Muscle of back (tissue), 10 donors: Measurements from ENCODE around the gene PSRC1. TPM values are rescaled to one million over a fixed set of nuclear protein-coding genes. Genes with fewer than 3 reads are reported as not detected.

Experiments used
- polyA plus RNA-seq, 10 donors: library from polyadenylated mRNA; unstranded; fragments of 120-200 nt; gene quantifications; one replicate each; pipeline ENCODE4 v1.2.1, GENCODE V29; 2013; ENCODE audit not compliant: insufficient read length in 10 of 10

PSRC1 gene
- polyA plus RNA-seq, 10 donors: 10.0 to 21.2 (median 13.3) TPM

Other genes starting within 250 kb of the PSRC1 start
- gene WDR47, start 241.0 kb downstream of the PSRC1 start, polyA plus RNA-seq: 10 to 100 TPM in 9 of 10 donors, 1 to 10 TPM in 1; 9.6 to 14.7 (median 12.4) TPM
- 10 to 100 TPM; 41.3 to 53.9 (median 49.9) TPM for gene TAF13, start 207.1 kb downstream of the PSRC1 start, polyA plus RNA-seq
- gene TMEM167B, start 192.4 kb downstream of the PSRC1 start, polyA plus RNA-seq: 10 to 100 TPM; 32.5 to 46.5 (median 37.0) TPM
- gene ELAPOR1, start 169.0 kb downstream of the PSRC1 start, polyA plus RNA-seq: 1 to 10 TPM in 1 of 10 donors, under 1 TPM in 9; 0.19 to 1.0 (median 0.35) TPM
- gene SARS1, start 69.2 kb downstream of the PSRC1 start, polyA plus RNA-seq: 10 to 100 TPM; 79.7 to 94.0 (median 84.8) TPM
- gene CELSR2, start 33.6 kb downstream of the PSRC1 start, polyA plus RNA-seq: 1 to 10 TPM; 2.5 to 7.9 (median 4.2) TPM
- 1 to 10 TPM in 5 of 10 donors, under 1 TPM in 5; 0.40 to 1.9 (median 0.93) TPM for gene MYBPHL, start 23.9 kb upstream of the PSRC1 start, polyA plus RNA-seq
- gene SORT1, start 114.8 kb upstream of the PSRC1 start, polyA plus RNA-seq: 10 to 100 TPM; 21.9 to 45.5 (median 25.6) TPM
- gene PSMA5, start 143.3 kb upstream of the PSRC1 start, polyA plus RNA-seq: 10 to 100 TPM; 61.8 to 90.0 (median 69.1) TPM
- gene SYPL2, start 183.4 kb upstream of the PSRC1 start, polyA plus RNA-seq: 100 to 1,000 TPM in 9 of 10 donors, 10 to 100 TPM in 1; 90.2 to 305 (median 215) TPM
- 10 to 100 TPM; 11.8 to 32.9 (median 20.8) TPM for gene ATXN7L2, start 200.8 kb upstream of the PSRC1 start, polyA plus RNA-seq
- 10 to 100 TPM in 4 of 10 donors, 1 to 10 TPM in 6; 6.2 to 12.4 (median 9.2) TPM for gene CYB561D1, start 210.9 kb upstream of the PSRC1 start, polyA plus RNA-seq
- 10 to 100 TPM in 6 of 10 donors, 1 to 10 TPM in 4; 8.8 to 16.9 (median 10.7) TPM for gene AMIGO1, start 226.6 kb upstream of the PSRC1 start, polyA plus RNA-seq